ENCODE data around the gene TSPAN14.

The TSPAN14 gene

DNA sequence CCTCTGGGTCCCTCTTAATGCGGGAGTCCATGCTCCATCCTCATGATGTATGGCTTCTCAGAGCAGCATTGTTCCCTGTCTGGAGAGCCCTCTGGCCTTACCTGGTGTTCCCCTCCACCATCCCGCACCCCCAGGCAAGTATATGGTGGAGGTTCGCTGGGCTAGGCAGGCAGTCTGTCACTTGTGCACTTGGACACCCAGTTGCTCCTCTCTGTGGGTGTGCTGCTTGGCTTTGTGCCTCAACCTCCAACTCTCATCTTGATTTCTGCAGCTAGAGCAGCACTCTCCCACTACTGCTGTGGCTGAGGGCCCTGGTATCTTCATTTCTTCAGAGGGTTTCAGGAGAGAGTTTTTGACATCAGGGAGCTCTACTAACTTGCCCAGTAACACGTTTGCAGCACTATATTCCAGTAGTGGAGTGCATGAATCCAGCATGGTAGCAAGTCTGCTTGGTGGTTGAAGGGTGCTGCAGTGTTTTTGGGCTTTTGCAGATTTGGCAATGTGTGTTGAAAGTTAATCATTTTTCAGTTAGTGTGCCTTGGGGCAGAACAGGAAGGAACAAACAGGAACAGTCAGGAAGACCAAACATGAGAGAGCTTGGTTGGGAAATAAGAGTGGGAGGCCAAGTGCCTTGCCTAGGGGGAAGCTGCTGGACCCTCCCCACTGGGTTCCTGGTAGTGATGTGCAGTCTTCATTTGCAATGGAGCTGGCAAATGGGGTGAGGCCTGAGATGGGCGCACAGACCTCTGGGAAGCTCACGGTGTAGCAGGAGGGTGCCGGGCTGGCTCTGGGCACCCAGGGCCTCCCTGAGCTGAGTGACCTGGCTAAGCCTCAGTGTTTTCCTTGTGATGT, 37.4 kb downstream of the TSPAN14 start:
- Histone ChIP-seq H3K4me2 (ENCODE audit: low read depth, low read length) (no peak overlapping the region), H3K9ac (ENCODE audit: low read length) (no peak overlapping the region), H3K9me2 (replicated peaks; ENCODE audit: insufficient read depth, low read length) (no peaks in the 10 kb centered on the region), H3K36me3 (replicated peaks; ENCODE audit: insufficient read depth, low read length) (no peaks in the 10 kb centered on the region; the same call in 1 of the 2 replicates), H3K9me3 (replicated peaks; ENCODE audit: insufficient read depth, low read length) (no peaks in the 10 kb centered on the region), H3K4me3 (ENCODE audit: low read length) (no peak overlapping the region), H3F3A (ENCODE audit: insufficient read depth, low read length) (no peaks in the 10 kb centered on the region), H3K79me2 (ENCODE audit: low read length) (no peaks in the 10 kb centered on the region), H3K27me3 (replicated peaks; ENCODE audit: insufficient read depth, low read length) (no peaks in the 10 kb centered on the region), H3K27ac (ENCODE audit: low read length) (no peak overlapping the region), H4K20me1 (ENCODE audit: insufficient read depth, low read length) (no peaks in the 10 kb centered on the region), H3K4me1 (ENCODE audit: low read length) (no peaks in the 10 kb centered on the region), H2AFZ (ENCODE audit: low read length) (no peak overlapping the region)
- no peak for DNase-seq
- TF ChIP-seq EZH2phosphoT487 (IDR thresholded peaks at IDR 0.05; ENCODE audit: low read length) (no peak), EZH2 (optimal IDR thresholded peaks at IDR 0.05; ENCODE audit: low read depth, low read length) (no peak)
- TF ChIP-seq, protein P1, sequence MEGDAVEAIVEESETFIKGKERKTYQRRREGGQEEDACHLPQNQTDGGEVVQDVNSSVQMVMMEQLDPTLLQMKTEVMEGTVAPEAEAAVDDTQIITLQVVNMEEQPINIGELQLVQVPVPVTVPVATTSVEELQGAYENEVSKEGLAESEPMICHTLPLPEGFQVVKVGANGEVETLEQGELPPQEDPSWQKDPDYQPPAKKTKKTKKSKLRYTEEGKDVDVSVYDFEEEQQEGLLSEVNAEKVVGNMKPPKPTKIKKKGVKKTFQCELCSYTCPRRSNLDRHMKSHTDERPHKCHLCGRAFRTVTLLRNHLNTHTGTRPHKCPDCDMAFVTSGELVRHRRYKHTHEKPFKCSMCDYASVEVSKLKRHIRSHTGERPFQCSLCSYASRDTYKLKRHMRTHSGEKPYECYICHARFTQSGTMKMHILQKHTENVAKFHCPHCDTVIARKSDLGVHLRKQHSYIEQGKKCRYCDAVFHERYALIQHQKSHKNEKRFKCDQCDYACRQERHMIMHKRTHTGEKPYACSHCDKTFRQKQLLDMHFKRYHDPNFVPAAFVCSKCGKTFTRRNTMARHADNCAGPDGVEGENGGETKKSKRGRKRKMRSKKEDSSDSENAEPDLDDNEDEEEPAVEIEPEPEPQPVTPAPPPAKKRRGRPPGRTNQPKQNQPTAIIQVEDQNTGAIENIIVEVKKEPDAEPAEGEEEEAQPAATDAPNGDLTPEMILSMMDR (IDR thresholded peaks at IDR 0.05; ENCODE audit: low read length), result no peak

DNA sequence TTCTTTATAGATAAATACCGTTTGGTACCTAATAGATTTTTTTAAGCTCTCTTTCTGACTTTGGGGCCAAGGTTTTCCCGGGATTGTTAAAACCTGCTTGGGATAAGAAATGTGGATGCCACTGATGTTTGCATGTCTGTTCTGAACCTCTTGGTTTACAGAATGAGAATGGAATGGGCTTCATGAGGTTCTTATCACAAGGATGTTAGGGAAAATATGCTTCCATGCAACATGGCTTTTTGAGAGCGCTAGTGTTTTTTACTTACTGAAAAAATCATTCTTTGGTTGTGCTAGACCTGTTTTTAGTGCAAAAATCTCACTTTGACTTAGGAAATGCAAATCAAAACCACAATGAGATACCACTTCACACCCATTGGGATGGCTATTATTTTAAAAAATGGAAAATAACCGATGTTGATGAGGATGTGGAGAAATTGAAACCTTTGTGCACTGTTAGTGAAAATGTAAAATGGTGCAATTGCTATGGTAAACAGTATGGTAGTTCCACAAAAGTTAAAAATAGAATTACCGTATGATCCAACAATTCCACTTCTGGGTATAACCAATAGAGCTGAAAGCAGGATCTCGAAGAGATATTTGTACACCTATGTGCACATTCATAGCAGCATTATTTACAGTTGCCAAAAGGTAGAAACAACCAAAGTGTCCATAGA, 38.9 kb downstream of the TSPAN14 start:
- no peak for DNase-seq
- Histone ChIP-seq H3K9me3 (replicated peaks; ENCODE audit: insufficient read depth, low read length) (no peaks in the 10 kb centered on the region), H3K9me2 (replicated peaks; ENCODE audit: insufficient read depth, low read length) (no peaks in the 10 kb centered on the region), H3K4me2 (ENCODE audit: low read depth, low read length) (no peak overlapping the region), H3K36me3 (replicated peaks; ENCODE audit: insufficient read depth, low read length) (no peaks in the 10 kb centered on the region; the same call in 1 of the 2 replicates), H4K20me1 (ENCODE audit: insufficient read depth, low read length) (no peaks in the 10 kb centered on the region), H3K79me2 (ENCODE audit: low read length) (no peaks in the 10 kb centered on the region), H3F3A (ENCODE audit: insufficient read depth, low read length) (no peaks in the 10 kb centered on the region), H3K9ac (ENCODE audit: low read length) (no peak overlapping the region), H3K27me3 (replicated peaks; ENCODE audit: insufficient read depth, low read length) (no peaks in the 10 kb centered on the region), H2AFZ (ENCODE audit: low read length) (no peak overlapping the region), H3K27ac (ENCODE audit: low read length) (no peak overlapping the region), H3K4me1 (ENCODE audit: low read length) (no peaks in the 10 kb centered on the region), H3K4me3 (ENCODE audit: low read length) (no peak overlapping the region)
- TF ChIP-seq EZH2 (optimal IDR thresholded peaks at IDR 0.05; ENCODE audit: low read depth, low read length), result no peak
- TF ChIP-seq, protein P1 (IDR thresholded peaks at IDR 0.05; ENCODE audit: low read length), result no peak
- TF ChIP-seq EZH2phosphoT487 (IDR thresholded peaks at IDR 0.05; ENCODE audit: low read length), result no peak

DNA sequence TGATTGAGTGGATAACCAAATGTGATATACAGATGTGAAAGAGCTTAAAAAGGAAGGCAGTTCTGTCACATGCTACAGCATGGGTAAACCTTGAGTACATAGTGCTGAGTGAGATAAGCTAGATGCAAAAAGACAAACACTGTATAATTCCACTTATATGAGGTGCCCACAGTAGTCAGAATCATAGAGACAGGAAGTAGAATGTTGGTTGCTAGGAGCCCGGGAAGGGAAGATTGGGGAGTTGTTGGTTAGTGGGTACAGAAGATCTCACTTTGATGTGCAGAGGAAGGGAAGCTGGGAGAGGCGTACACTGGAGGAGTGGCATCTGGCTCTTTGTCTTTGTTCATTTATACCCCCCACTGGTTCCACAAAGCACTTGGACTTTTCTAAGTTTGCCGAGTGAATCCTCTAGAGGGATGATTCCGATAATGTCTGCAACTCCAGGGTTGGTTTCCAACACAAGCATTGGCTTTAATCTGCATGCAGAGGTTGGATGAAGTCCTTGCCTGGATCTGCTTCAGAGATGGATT, 39.5 kb downstream of the TSPAN14 start:
- no peak overlapping the region for H3K4me3 ChIP-seq (ENCODE audit: low read length)
- H3F3A ChIP-seq (ENCODE audit: insufficient read depth, low read length), result no peaks in the 10 kb centered on the region
- H3K9me2 ChIP-seq (replicated peaks; ENCODE audit: insufficient read depth, low read length), result no peaks in the 10 kb centered on the region
- no peaks in the 10 kb centered on the region for H3K27me3 ChIP-seq (replicated peaks; ENCODE audit: insufficient read depth, low read length)
- no peak for TF ChIP-seq EZH2 (optimal IDR thresholded peaks at IDR 0.05; ENCODE audit: low read depth, low read length)
- TF ChIP-seq, protein P1 (IDR thresholded peaks at IDR 0.05; ENCODE audit: low read length), result no peak
- TF ChIP-seq EZH2phosphoT487 (IDR thresholded peaks at IDR 0.05; ENCODE audit: low read length), result no peak
- no peak overlapping the region for H2AFZ ChIP-seq (ENCODE audit: low read length)
- no peaks in the 10 kb centered on the region for H4K20me1 ChIP-seq (ENCODE audit: insufficient read depth, low read length)
- no peak overlapping the region for H3K4me2 ChIP-seq (ENCODE audit: low read depth, low read length)
- no peaks in the 10 kb centered on the region; the same call in 1 of the 2 replicates for H3K36me3 ChIP-seq (replicated peaks; ENCODE audit: insufficient read depth, low read length)
- H3K79me2 ChIP-seq (ENCODE audit: low read length), result no peaks in the 10 kb centered on the region
- no peak overlapping the region for H3K9ac ChIP-seq (ENCODE audit: low read length)
- H3K4me1 ChIP-seq (ENCODE audit: low read length), result no peaks in the 10 kb centered on the region
- no peaks in the 10 kb centered on the region for H3K9me3 ChIP-seq (replicated peaks; ENCODE audit: insufficient read depth, low read length)
- no peak for DNase-seq
- no peak overlapping the region for H3K27ac ChIP-seq (ENCODE audit: low read length)

Data from MM.1S (cell line).